Vagina (tissue), 2 donors: ENCODE results near the gene EIF3B. TPM values are rescaled to one million over a fixed set of nuclear protein-coding genes. Genes with fewer than 3 reads are reported as not detected.
"Not testable (repeated sequence)": the region's sequence is repeated elsewhere in the genome, so short reads cannot be mapped to it uniquely, and the experiment has no call there.

Experiments
- DNase-seq, 2 donors: peaks; one replicate each; pipeline ENCODE4 v3.0.0-alpha.2; 2017; ENCODE audit errors: extremely low spot score in 2 of 2
- H3K27ac ChIP-seq: fragments of 200-600 bp; sonication (generic); one replicate; pipeline ENCODE4 v1.5.1; 2019
- H3K27me3 ChIP-seq: fragments of 200-600 bp; sonication (generic); one replicate; pipeline ENCODE4 v1.5.1; 2019
- H3K36me3 ChIP-seq, 2 donors: fragments of 200-600 bp; sonication (generic); one replicate each; pipeline ENCODE4 v1.5.1; 2017 to 2019
- H3K4me1 ChIP-seq: fragments of 200-600 bp; sonication (generic); one replicate; pipeline ENCODE4 v1.5.1; 2019
- H3K4me3 ChIP-seq, 2 donors: fragments of 200-600 bp; sonication (generic); 1 replicate in 1 of 2; 2 replicates in 1 of 2; pipeline ENCODE4 v1.5.1; 2016 to 2019
- H3K9me3 ChIP-seq: fragments of 200-600 bp; sonication (generic); one replicate; pipeline ENCODE4 v1.5.1; 2019
- CTCF ChIP-seq, 3 experiments: fragments of 450-650 bp in 2 of 3; fragments of 200-600 bp in 1 of 3; sonication (generic) in 1 of 3; IDR thresholded peaks; one replicate each; pipeline ENCODE4 v1.5.1; 2017 to 2019; ENCODE audit warnings: antibody characterized with exemption in 3 of 3, mild to moderate bottlenecking in 2 of 3, moderate library complexity in 2 of 3
- POLR2A ChIP-seq, 2 donors: fragments of 450-650 bp; IDR thresholded peaks; one replicate each; pipeline ENCODE4 v1.6.1; 2017; ENCODE audit warnings: antibody characterized with exemption in 2 of 2, mild to moderate bottlenecking in 2 of 2, moderate library complexity in 2 of 2
- POLR2AphosphoS5 ChIP-seq, 2 donors: sonication (generic); formaldehyde crosslinking; IDR thresholded peaks; one replicate each; pipeline ENCODE4 v1.9.0; 2017; ENCODE audit warnings: antibody characterized with exemption in 2 of 2, mild to moderate bottlenecking in 2 of 2, low read depth in 1 of 2; ENCODE audit not compliant: insufficient read depth in 1 of 2
- intact Hi-C: fragments of 100-400 bp; cut with DNase I; formaldehyde crosslinking; loops from one replicate; pipeline ENCODE4 v1.15.1; 2023
- total RNA-seq: library from RNA; depleted of rRNA; stranded (reverse); fragments of >200 nt; gene quantifications from one replicate; pipeline ENCODE4 v1.2.3, GENCODE V29; 2016

EIF3B gene
- total RNA-seq, 1 donor from 2014 or later: 90.8 TPM

- intact Hi-C loops: no loop called here
- Histone ChIP-seq H3K9me3 (no peaks in the 10 kb centered on the region), H3K27me3 (no peaks in the 10 kb centered on the region), H3K4me1 (no peaks in the 10 kb centered on the region), H3K36me3 (no peaks in the 10 kb centered on the region), H3K27ac (no peak overlapping the region), H3K4me3 (no peak overlapping the region)
- TF ChIP-seq POLR2A (IDR thresholded peaks at IDR 0.05) (no peak), CTCF (IDR thresholded peaks at IDR 0.05) (no peak), POLR2AphosphoS5 (IDR thresholded peaks at IDR 0.05; ENCODE audit: insufficient read depth in 1 of 2, low read depth in 1 of 2) (no peak)
- no peak for DNase-seq
Observed at GRCh38 chr7:2330493-2330892, 24.1 kb upstream of the EIF3B start.

GRCh38 chr7:2331707-2332106 lies 22.9 kb upstream of the EIF3B start:
- TF ChIP-seq POLR2AphosphoS5 (IDR thresholded peaks at IDR 0.05; ENCODE audit: insufficient read depth in 1 of 2, low read depth in 1 of 2) (no peak), CTCF (IDR thresholded peaks at IDR 0.05) (no peak), POLR2A (IDR thresholded peaks at IDR 0.05) (no peak)
- Histone ChIP-seq H3K36me3 (no peaks in the 10 kb centered on the region), H3K27me3 (no peaks in the 10 kb centered on the region), H3K27ac (no peak overlapping the region), H3K9me3 (no peaks in the 10 kb centered on the region), H3K4me1 (no peaks in the 10 kb centered on the region), H3K4me3 (no peak overlapping the region)
- intact Hi-C loops: no loop called here
- no peak for DNase-seq

DNA sequence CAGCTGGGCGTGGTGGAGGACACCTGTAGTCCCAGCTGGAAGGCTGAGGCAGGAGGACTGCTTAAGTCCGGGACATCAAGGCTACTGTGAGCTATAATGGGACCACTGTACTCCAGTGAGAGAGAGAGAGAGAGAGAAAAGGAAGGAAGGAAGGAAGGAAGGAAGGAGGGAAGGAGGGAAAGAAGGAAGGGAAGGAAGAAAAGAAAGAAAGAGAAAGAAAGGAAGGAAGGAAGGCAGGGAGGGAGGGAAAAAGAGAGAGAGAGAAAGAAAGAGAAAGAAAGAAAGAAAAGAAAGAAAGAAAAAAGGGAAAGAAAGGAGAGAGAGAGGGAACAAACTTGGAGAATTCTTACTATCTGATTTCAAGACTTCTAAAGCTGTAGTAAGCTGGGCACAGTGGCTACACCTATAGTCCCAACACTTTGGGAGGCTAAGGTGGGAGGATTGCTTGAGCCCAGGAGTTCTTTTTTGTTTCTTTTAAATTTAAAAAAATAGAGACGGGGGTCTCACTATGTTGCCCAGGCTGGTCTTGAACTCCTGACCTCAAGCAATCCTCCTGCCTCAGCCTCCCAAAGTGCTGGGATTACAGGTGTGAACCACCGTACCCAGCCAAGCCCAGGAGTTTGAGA lies 21.9 kb upstream of the EIF3B start:
- H3K36me3 ChIP-seq, DNase-seq, H3K4me3 ChIP-seq, intact Hi-C loops, H3K27ac ChIP-seq, H3K4me1 ChIP-seq, H3K27me3 ChIP-seq, H3K9me3 ChIP-seq: not testable (repeated sequence)

DNA sequence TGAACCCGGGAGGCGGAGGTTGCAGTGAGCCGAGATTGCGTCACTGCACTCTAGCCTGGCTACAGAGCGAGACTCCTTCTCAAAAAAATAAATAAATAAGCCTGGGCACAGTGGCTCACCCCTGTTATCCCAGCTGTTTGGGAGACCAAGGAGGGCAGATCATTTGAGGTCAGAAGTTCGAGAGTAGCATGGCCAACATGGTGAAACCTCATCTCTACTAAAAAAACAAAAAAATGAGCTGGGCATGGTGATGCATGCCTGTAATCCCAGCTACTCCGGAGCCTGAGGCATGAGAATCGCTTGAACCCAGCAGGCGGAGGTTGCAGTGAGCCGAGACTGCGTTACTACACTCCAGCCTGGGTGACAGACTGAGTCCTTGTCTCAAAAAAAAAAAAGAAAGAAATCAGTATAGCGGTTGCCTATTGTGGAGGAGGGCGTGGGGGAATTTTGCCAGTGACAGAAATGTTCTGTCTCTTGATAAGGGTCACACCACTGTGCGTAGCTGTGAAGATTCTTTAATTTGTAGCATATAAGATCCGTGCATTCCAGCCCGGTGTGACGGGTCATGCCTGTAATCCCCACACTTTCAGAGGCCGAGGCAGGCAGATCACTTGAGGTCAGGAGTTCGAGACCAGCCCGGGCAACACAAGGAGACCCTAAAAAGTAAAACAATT lies 17.9 kb upstream of the EIF3B start:
- no peak overlapping the region for H3K4me3 ChIP-seq
- no peaks in the 10 kb centered on the region for H3K9me3 ChIP-seq
- no peaks in the 10 kb centered on the region for H3K4me1 ChIP-seq
- no peak overlapping the region for H3K27ac ChIP-seq
- no peak for DNase-seq
- no peaks in the 10 kb centered on the region for H3K27me3 ChIP-seq
- no peaks in the 10 kb centered on the region for H3K36me3 ChIP-seq
- TF ChIP-seq POLR2AphosphoS5 (IDR thresholded peaks at IDR 0.05; ENCODE audit: insufficient read depth in 1 of 2, low read depth in 1 of 2) (no peak), CTCF (IDR thresholded peaks at IDR 0.05) (no peak)
- intact Hi-C loops: no loop called here

DNA sequence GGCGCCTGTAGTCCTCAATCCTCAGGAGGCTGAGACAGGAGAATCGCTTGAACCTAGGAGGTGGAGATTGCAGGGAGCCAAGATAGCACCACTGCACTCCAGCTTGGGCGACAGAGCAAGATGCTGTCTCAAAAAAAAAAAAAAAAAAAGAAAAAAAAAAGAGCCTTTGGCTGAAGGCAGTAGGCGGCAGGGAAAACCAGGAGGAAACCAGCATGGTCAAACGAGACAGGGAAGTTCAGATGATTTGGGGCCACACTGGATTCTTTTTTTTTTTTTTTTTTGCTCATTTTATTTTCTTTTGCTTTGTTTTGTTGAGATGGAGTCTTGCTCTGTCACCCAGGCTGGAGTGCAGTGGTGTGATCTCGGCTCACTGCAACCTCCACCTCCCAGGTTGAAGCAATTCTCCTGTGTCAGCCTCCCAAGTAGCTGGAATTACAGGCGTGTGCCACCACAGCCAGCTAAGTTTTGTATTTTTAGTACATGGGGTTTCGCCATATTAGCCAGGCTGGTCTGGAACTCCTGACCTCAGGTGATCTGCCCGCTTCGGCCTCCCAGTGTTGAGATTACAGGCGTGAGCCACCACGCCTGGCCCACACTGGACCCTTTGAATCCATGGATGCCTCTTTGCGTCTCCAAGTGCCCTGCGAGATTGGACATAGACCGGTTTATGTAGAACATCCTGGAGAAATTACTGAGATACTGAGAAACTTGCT lies 7.1 kb upstream of the EIF3B start:
- H3K36me3 ChIP-seq, DNase-seq, H3K4me1 ChIP-seq, H3K4me3 ChIP-seq, intact Hi-C loops, H3K27me3 ChIP-seq, H3K9me3 ChIP-seq: not testable (repeated sequence)
- H3K27ac ChIP-seq: peak overlapping the region; percentile 63

DNA sequence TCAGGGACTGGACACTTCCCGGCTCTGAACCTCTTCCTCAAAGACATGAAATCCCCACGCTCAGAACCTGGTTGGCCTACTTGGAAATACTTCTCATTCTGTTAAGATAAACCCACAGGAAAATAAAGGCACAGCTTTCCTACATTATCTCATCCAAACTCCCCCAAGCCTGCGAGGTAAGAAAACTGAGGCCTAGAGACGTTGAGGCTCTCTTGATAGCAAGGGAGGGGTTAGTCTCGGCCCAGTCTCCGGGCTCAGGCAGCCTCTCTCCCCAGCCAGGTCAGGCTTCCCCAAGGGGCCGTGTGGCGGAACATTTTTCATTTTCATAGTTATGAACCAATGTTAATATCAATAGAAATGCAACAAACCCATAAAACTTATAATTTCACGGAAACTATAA lies 4.6 kb upstream of the EIF3B start:
- Histone ChIP-seq H3K4me3 (no peak overlapping the region), H3K4me1 (peaks cover 10% of the 10 kb centered on the region), H3K27ac (no peak overlapping the region), H3K27me3 (no peaks in the 10 kb centered on the region), H3K36me3 (no peaks in the 10 kb centered on the region), H3K9me3 (no peaks in the 10 kb centered on the region)
- intact Hi-C loops: loop anchor here (10.0 kb wide), 1 partner anchor 775 kb away; the partner anchor contains the start of gene PSMG3
- DNase-seq: no peak
- TF ChIP-seq POLR2AphosphoS5 (IDR thresholded peaks at IDR 0.05; ENCODE audit: insufficient read depth in 1 of 2, low read depth in 1 of 2) (no peak), CTCF (IDR thresholded peaks at IDR 0.05) (no peak), POLR2A (IDR thresholded peaks at IDR 0.05) (no peak)
